Hematopoietic multipotent progenitor cell treated with erythropoietin and hydrocortisone succinate and interleukin-3 and kit ligand, for 8 days (in vitro differentiated cells): ENCODE data around the gene SSU72.
"Not testable (repeated sequence)": the region's sequence is repeated elsewhere in the genome, so short reads cannot be mapped to it uniquely, and the experiment has no call there.

ENCODE experiments used
- DNase-seq: peaks from one replicate; pipeline ENCODE4 v3.0.0-alpha.2; 2015

Gene SSU72

DNA sequence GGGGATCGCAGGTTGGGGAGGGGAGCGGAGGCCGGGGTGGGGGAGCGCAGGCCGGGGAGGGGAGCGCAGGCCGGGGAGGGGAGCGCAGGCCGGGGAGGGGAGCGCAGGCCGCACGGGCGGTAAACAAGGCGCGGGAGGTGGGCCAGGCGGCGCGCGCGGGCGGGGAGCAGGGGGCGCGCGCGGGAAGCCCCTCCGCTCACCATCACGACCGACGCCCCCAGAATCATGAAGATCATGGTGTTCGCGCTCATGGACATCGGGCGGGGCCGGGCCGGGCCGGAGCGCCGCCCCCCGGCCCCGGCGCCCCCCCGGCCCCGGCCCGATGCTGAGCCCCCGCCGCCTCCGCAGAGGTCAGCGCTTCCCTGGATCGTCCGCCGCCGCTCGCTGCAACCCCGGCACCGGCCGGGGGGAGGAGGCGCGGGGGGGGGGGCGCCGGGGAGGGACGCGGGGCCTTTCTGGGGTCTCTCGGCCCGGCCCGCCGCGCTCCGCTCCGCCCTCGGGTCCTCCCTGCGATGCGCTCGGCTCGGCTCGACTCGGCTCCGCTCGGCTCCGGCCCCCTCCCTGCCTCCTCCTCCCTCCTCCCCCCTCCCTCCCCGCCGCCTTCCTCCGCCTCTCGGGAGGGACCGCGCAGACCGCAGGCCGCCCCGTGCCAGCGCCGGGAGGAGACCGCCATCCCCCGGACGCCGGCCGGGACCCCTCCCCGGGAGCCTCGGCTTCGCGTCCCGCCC is 34.4 kb downstream of the SSU72 start, which contains the start of gene TMEM240:
Gene TMEM240, minus strand, starts transcription at position 535 of the 728 bp plus-strand sequence. Its CDS starts 278 bp downstream, at position 257.
- peak; percentile 29 for DNase-seq

DNA sequence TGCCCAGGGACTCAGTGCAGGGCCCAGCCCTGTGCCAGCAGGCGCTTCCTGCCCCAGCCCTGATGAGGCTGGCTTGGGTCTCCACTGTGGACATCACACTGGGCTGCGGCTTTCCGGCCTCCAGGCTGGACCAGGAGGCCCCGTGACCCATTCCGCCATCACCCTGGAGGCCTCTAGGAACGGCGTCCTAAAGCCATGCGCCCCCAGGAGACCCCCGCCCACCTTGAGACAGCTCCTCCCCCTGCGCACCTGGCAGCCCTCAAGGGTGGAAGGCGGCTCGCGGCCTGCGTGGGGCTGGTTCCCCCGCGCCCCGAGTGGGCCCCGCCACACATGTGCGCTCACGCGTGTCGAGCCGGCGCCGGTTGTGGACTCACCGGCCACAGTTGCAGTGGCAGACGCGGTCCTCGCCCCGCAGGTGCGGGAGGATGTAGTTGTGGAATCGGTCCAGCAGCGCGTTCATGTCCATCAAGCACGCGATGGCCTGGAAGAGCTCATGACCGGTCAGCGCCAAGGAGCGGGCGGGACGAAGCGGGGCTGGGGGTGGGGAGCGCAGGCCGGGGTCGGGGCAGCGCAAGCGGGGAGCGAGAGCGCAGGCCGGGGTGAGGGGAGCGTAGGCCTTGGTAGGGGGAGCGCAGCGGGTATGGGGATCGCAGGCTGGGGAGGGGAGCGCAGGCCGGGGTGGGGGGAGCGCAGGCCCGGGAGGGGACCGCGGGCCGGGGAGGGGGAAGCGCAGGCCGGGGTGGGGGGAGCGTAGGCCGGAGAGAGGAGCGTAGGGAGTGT is 35.2 kb downstream of the SSU72 start:
- DNase-seq, result no peak

DNA sequence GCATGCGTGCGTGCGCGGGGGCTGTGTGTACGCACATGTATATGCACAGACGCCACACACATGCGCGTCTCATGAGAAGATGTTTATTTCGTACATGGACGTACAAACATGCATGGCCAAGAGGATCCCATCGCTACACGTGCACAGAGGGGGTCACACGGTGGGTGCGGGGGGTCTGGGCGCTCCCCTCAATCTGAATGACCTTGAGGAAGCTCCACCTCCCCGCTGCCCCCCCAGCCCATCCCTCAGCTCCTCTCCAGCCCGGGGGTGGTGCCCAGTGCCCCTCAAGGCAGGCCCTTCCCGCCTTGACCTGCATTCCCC is 35.7 kb downstream of the SSU72 start:
- no peak for DNase-seq

DNA sequence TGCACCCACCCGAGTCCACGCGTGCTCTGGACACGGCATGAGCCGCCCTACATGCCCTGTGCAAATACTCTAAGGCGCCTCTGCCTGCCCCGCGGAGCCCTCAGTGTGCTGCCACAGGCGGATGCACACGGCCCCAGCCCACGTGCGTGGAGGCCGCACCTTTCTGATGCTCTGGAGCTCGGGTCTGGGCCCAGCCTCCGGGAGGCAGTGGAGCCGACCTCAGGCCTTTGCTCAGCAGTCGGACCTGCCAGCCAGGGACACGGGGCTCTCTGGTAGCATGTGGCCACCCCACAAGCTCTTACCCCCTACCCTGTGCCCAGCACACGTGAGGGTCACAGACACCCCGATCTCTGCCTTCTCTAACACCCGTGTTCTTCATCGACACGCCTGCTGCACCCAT is 36.3 kb downstream of the SSU72 start:
- no peak for DNase-seq

DNA sequence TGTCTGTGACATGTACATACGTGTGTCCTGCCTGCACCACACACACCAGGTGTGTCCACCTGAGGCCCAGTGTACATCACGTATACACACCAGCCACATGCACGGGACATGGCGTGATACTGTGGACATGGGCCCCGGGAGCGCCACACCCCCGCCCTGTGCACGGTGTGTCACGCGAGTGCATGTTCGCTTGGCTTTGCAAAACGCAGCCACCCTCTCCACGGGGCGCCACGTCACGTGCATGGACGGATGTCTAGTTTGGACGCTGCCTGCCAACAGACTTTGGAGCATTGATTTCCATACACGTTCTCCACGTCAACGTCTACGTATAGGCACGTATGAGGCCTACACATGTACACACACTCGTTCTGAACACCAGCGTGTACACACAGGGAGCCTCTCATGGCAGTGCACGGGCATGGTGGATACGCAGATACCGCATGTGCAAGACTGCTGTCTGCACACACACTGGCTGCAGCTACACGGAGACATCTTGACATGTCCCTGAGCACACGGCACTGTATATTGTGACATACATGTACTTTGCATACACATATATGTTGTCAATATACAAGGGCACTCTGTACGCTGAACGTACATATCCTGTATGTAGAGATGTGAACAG is 36.9 kb downstream of the SSU72 start:
- DNase-seq, result no peak

DNA sequence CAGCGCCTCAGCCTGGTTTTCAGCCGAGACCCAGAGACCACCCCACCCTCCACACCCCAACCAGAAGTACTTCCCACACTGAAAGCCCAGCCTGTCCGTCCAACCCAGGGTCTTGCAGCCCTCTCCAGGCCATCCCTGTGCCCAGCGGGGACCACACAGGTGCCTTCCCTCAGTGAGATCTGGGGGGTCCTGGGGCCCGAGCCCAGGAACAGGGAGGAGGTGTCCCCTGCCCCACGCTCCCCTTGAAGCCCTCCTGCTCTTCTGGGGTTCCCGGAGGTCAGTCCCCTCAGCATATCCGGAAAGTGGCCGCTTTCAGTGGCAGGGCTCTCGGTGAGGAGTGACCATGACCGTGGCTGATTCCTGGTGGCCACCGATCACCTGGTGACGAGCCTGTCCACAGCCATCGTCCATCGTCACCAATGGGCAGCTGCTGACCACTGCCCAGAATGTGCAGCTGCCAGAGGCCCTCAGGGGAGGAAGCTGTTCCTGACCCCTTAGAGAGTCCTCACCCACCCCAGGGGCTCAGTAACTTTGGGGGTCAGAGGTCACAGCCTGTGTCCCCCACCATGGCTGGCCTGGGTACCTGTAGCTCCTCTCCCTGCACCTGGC is 37.6 kb downstream of the SSU72 start:
- DNase-seq, result no peak

DNA sequence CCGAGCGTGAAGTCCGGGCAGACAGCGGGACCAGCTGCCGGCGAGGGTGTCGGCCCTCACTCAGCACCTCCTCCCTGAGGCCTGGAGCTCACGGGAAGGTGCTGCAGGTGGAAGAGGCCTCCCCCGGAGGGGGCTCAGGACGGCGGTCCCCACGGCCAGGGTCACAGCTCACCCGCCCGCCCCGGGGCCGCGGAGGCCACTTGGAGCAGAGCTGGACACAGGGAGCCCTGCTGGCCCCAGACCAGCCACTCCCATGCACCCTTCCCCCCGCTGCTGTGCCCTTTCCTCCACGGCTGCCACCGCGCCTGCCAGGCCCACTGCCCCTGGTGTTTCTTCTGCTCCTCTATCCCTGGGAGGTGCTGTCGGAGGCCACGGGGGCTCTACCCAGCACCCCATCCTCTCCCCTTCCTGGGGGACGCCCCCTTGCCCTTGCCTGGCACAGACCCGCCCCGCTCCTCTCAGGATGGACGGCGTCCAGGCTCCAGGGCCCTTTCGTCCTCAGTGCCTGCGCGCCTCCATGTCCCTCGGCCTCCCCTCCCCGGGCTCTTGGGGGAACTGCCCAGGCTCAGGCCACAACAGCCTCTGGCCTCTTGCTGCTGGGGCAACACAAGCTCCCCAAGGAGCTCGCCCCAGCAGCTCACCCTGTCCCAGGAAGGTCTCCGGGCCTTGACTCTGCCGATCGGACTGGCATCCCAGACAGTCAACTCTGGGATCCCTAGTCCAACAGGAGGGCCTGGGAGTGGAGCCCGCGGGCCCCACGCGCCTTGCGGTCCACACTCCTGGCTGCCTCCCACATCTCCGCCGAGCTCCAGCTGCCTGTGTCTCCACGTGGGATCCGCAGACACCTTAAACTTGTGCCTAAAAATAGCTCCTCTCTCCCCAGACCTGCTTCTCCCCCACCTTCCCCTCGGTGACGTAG is 38.4 kb downstream of the SSU72 start:
- no peak for DNase-seq

DNA sequence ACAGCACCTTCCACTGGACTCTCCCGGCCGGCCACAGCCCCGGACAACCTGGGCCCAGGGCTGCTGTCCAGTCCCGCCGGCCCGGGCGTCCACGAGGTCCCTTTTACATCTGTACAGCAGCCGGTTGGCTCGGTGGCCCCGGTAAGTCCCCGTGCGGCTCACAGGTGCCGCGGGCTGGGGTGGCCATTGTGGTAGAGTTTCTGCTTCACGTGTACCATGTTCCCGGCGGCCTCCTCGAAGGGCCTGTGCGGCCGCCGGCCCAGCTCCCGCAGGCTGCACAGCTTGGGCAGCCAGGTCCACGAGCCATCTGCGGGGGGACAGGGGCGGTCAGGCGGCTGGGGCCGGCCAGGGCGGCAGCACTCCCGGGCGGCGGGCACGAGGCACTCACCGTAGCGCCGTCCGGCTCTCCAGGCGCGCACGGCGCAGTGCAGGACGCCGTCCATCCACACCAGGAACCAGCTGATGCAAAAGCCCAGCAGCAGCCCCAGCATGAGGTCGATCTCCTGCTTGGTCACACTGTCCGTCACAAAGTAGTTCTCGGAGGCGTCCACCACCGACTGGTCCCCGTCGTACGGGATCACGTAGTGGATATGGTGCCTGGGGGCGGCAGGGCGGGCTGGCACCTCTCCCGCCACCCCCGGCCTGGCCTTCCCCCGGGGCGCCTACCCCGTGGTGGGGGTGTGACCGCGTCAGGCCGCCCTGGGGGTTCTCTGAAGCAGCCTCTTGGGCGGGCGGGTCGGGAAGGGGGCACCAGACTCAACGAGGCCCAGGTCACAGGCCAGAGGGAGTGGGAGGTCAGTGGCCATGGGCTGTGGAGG is 39.3 kb downstream of the SSU72 start:
- DNase-seq, result no peak

DNA sequence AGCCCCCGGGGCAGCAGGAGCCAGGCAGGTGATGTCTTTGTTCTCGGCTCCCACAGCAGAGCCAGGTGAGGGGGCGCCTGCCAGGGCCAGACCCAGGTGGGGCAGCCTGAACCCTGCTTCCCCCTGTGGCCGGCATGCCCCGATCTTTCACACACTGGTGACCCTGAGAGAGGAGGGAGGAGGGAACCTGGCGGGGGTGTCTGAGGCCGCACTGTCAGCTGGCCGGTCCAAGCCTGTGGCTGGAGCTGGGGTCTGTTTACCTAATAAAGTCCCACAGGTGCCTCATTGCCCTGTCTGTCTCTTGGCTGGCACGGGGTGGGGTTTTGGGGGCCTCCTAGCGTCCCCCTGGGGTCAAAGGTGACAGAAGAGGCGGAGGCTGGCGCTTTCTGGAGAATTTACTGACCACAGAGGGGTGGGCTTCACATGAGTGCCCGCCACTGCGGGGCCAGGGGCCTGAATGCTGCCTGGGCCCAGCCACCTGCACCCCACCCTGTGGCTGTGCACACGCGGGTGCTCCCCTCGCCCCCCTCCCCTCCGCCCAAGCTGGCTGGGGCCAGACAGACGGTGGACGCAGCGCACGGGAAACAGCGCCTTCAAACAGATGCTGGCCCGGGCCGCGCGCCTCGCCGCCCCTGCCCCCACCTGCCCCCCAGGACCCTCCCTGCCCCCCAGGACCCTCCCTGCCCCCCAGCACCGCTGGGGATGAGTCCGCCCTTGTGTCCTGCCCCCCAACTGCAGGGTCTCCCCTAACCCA is 40.1 kb downstream of the SSU72 start:
- no peak for DNase-seq

DNA sequence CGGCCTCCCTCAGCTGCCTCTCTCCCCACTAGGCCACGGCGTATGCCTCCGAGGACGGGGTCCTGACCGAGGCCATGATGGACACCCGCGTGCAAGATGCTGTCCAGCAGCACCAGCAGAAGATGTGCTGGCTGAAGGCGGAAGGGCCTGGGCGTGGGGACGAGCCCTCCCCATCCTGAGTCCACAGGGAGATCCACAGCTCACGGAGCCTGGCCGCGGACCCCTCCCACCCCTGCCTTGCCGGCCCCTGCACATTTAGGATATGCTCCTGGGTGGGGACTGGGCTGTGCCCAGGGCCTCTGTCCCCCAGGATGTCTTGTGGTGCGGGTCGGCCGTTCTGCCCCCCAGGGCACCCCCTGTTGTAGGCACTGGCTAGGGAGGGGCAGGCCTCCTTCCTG is 40.8 kb downstream of the SSU72 start:
- DNase-seq, result not testable (repeated sequence)

DNA sequence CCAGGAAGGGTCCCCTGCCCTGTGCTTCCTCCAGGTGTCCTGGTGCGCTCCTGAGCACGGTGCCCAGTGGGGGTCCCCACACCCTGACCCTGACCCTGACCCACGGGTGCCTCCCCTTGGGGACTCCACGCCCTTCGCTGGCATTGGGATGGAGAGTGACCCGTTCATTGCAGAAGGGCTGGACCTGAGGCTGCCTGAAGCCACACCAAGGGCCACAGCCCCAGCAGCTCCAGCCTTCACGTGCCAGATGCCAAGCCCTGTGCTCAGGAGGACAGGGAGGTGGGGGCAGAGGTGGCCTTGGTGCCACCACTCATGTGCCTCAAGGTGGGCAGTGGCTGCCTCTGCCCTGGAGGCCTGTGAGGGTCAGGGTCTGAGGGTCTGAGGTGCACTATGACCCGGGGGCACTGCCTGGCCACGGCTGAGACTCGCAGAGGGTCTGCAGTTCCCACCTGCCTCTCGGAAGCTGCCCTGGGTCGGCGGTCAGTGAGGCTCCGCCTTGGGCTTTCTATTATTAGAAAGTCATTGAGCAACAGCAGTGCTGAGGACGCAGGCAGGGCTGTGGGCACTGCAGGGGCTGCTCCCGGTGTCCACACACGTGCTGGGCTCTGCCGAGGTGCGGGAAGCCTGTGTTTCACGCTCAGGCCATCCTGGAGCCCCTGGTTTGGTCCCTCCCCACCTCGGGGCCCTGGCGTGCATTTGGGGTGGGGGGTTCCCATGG is 41.3 kb downstream of the SSU72 start:
- DNase-seq, result not testable (repeated sequence)

DNA sequence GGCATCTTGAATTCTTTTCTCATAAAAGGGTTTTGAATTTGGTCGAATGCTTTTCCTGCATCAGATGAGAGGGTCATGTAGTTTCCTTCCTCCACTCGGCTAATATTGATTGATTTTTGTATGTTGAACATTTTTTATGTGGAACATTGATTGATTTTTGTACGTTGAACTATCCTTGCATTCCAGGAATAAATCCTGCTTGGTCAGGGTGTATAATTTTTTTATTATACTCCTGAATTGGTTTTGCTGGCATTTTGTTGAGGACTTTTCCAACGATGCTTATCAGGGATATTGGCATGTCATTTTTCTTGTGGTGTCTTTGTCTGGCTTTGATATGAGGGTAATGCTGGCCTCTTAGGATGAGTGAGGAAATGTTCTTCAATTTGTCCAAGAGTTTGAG is 42.7 kb downstream of the SSU72 start:
- DNase-seq, result no peak

DNA sequence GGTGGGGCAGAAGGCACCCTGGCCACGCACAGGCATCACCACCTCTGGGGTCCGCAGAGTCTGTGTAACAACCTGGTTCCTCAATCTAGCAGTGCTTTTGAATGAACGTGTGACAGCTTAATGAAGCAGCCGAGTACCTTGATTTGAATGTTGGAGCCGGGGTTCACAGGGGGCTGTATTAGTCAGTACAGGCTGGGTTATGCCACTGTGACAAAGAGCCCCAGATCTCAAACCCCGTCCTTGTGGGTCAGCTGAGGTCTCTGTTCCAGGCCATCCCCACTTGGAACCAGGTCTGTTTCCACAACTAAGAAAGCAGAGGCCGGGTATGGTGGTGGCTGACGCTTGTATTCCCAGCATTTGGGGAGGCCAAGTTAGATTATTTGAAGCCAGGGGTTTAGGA is 44.7 kb downstream of the SSU72 start:
- no peak for DNase-seq

DNA sequence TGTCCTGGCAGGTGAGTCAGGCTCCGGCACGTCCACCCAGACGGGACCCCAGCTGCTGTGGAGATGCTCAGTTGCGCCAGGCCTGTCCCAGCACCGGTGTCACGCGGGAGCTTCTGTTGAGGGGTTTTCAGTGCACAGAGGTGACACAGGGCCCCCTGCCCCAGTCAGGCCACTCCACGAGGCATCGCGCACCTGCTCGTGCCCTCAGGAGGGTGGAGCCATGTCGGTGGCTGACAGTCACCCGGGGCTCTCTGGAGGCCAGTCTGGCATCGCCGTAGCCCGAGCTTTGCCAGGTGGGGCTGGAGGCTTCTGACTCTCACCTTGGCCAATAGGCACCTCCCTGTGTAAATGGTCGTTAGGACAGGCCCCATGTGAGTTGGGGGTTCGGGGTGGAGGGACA is 45.3 kb downstream of the SSU72 start:
- DNase-seq, result no peak

DNA sequence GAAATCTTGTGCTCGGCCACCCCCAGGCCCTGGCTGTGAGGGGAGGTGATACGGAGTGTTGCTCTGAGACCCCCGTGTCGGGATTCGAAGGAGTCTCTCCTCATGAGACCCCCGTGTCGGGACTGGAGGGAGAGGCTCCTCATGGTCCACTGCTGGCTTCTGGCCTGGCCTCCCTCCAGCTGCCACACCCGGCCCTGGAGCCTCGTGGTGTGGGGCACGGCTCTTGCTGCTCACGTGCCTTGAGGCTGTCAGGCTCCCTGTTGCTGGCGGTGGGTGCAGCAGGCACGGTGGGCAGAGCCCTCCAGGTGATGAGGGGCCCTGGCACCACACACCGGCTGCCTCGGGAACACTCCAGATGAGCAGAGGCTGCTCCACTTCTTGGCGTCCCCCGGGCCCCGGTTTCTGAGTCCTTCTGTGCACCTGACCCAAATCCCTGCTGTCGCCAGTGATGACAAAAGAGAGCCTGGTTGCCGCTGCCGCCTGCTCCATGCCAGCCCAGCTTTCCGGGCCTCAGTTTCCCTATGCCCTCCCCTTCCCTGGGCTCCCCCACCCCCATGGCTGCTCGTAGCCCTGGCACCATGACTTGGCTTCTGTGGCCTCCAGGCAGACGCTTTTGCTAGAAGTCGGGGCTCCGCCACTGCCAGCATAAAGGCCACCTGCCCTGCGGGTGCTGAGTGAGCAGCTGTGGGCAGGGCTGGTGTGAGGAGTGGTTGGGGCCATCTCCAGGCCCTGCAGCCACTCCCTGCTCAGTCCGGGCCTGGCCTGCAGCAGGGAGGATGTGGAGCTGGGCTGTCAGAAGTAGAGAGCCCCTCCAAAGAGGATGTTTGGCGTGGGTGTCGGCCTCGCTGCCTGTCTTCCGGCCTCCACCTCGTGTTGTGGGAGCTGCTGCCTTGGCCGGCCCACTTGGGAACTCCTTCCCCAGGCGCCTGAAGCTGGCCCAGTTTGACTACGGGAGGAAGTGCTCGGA is 46.1 kb downstream of the SSU72 start:
- DNase-seq, result no peak

DNA sequence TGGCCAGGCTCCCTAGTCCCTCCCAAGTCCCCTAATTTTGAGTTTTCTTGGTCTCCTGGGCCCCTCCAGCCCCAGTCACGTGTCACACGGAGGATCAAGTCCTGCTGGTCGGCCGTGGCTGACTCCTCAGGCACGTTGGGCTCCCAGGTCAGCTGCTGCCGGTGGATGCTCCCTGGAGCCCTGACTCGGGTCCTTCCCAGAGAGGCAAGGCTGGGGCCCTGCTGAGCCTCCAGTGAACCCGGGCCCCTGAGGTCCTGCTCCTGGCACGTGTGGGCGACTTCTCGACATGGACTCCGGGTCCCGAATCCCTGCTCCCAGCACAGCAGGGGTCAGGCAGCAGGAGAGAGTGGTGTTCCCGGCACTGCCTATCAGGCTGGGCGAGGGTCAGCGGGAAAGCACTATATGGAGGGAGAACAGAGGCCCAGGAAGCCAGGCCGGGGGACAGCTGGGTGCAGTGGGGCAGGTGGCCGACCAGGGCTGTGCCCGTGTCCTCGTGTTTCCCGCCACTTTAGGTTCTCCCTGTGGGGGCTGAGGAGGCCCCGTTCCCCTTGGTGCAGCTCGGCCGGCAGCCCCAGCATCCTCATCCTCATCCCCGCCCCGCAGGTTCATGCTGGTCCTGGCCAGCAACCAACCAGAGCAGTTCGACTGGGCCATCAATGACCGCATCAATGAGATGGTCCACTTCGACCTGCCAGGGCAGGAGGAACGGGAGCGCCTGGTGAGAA is 47.4 kb downstream of the SSU72 start:
- no peak for DNase-seq

DNA sequence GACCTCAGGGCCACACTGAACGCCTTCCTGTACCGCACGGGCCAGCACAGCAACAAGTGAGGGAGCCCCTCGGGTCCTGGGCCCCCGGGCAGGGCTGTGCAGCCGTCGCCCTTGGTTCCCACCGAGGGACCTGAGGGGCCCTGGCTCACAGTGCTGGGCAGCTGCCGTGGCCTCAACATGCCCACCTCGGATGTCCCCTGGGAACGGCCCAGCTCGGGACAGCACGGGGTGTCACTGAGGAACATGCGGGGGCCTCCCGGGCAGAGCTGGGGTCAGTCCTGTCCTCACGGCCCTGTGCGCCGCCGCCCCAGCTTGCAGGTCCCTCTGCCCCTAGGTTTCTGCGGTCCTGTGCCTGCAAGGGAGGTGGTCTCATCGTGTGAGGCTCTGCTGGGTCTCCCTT is 48.2 kb downstream of the SSU72 start:
- not testable (repeated sequence) for DNase-seq

DNA sequence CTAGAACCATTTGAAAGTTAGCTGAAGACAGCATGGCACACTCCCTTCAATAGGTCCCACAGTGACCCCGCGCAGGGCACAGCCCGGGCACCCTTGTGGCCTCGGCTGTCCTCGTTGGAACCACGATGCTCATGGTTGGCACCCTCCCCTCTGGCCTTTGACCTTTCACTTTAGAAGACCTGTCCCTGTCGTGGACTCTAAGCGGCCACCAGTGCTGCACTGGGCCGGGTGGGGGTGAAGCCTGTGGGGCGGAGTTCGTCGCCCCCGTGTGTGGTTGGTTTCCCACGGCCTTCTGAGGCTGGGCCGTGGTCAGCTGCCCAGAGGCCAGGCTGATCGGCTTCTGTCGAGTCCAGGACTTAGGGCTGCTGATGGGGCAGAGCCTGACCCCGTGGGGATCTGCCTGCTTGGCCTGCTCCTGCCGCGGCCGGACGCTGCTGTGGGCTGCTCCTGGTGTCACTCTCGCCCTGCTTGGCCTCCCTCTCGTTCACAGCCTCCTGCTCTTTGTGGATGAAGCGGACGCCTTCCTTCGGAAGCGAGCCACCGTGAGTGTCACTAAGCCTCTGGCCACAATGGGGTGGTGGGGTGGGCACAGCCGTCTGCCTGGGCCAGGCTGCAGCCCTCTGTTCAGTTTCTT is 49.8 kb downstream of the SSU72 start:
- DNase-seq, result not testable (repeated sequence)
